IPS DF 19.7 (cell line): ENCODE results near the gene FURIN.
"Not testable (repeated sequence)": the region's sequence is repeated elsewhere in the genome, so short reads cannot be mapped to it uniquely, and the experiment has no call there.

Experiments used
- DNase-seq: peaks from one replicate; pipeline ENCODE4 v3.0.0-alpha.2; 2013; ENCODE audit warnings: low read depth, low spot score

FURIN gene

GRCh38 chr15:90882781-90883525, 14.6 kb downstream of the FURIN start:
- DNase-seq, result no peak

GRCh38 chr15:90883526-90883975, 15.2 kb downstream of the FURIN start:
- no peak for DNase-seq

GRCh38 chr15:90883976-90884718, 15.8 kb downstream of the FURIN start, which contains the start of gene FES:
Gene FES, plus strand, starts transcription at chr15:90884504. Its CDS starts 542 bp downstream, at chr15:90885046.
- DNase-seq, result no peak

- DNase-seq, result no peak
Measured at GRCh38 chr15:90884719-90885431, 16.5 kb downstream of the FURIN start.

GRCh38 chr15:90885432-90886290, 17.3 kb downstream of the FURIN start:
- no peak for DNase-seq

- DNase-seq, result no peak
Measured at GRCh38 chr15:90886291-90886614, 17.9 kb downstream of the FURIN start.

- no peak for DNase-seq
Measured at GRCh38 chr15:90887037-90887481, 18.7 kb downstream of the FURIN start.

- DNase-seq, result no peak
Measured at GRCh38 chr15:90889313-90889730, 20.9 kb downstream of the FURIN start.

- no peak for DNase-seq
Measured at GRCh38 chr15:90889736-90890456, 21.5 kb downstream of the FURIN start.

GRCh38 chr15:90890839-90891238, 22.5 kb downstream of the FURIN start:
- DNase-seq, result no peak

GRCh38 chr15:90891346-90891949, 23.1 kb downstream of the FURIN start:
- DNase-seq, result no peak

GRCh38 chr15:90892023-90892422, 23.6 kb downstream of the FURIN start:
- no peak for DNase-seq

- no peak for DNase-seq
Measured at GRCh38 chr15:90892498-90893174, 24.2 kb downstream of the FURIN start.

GRCh38 chr15:90893175-90894090, 25.0 kb downstream of the FURIN start:
- DNase-seq, result no peak

- DNase-seq, result no peak
Measured at GRCh38 chr15:90895571-90896117, 27.3 kb downstream of the FURIN start.

- not testable (repeated sequence) for DNase-seq
Measured at GRCh38 chr15:90897131-90897655, 28.8 kb downstream of the FURIN start.

- no peak for DNase-seq
Measured at GRCh38 chr15:90901175-90902039, 33.0 kb downstream of the FURIN start.
